MCF 10A (cell line): ENCODE data around the gene GALNT10. TPM values are rescaled to one million over a fixed set of nuclear protein-coding genes. Genes with fewer than 3 reads are reported as not detected.
A peak's percentile ranks its signal among the peaks of the same experiment; 100 is the strongest.

Experiments
- BruUV-seq: library from RNA; stranded (reverse); fragments of 400-500 nt; replicated peaks from 2 replicates; lab custom pipeline; 2021; lab: Mats Ljungman, UMichigan
- CTCF ChIA-PET: fragments of 300-600 bp; sonication (Branson Sonifier 250); formaldehyde crosslinking; extraction: SDS; loops from one replicate; lab custom pipeline; 2021; ENCODE audit warnings: antibody characterized with exemption, inconsistent platforms; lab: Yijun Ruan, JAX
- POLR2A ChIA-PET: fragments of 300-600, 350-650 bp; sonication (Branson Sonifier 250); formaldehyde crosslinking; extraction: SDS; loops from one replicate; lab custom pipeline; 2020; ENCODE audit warnings: antibody characterized with exemption, inconsistent platforms; lab: Yijun Ruan, JAX
- DNase-seq: peaks from one replicate; pipeline ENCODE4 v3.0.0-alpha.2; 2018; ENCODE audit not compliant: unreplicated experiment
- H3K27ac Mint-ChIP-seq: one replicate; pipeline ENCODE4 v1.8.0; 2022; ENCODE audit warnings: mild to moderate bottlenecking, low read depth, mixed read lengths; ENCODE audit not compliant: unreplicated experiment
- H3K27me3 Mint-ChIP-seq: one replicate; pipeline ENCODE4 v1.8.0; 2022; ENCODE audit warnings: mixed read lengths; ENCODE audit not compliant: insufficient read depth, unreplicated experiment
- H3K36me3 Mint-ChIP-seq: one replicate; pipeline ENCODE4 v1.8.0; 2022; ENCODE audit warnings: mild to moderate bottlenecking, moderate library complexity, mixed read lengths; ENCODE audit not compliant: insufficient read depth, unreplicated experiment
- H3K4me1 Mint-ChIP-seq: one replicate; pipeline ENCODE4 v1.8.0; 2022; ENCODE audit warnings: mixed read lengths; ENCODE audit not compliant: insufficient read depth, unreplicated experiment
- H3K4me3 Mint-ChIP-seq: one replicate; pipeline ENCODE4 v1.8.0; 2022; ENCODE audit warnings: mild to moderate bottlenecking, moderate library complexity, mixed read lengths; ENCODE audit not compliant: unreplicated experiment
- H3K9me3 Mint-ChIP-seq: one replicate; pipeline ENCODE4 v1.8.0; 2022; ENCODE audit warnings: mixed read lengths; ENCODE audit not compliant: unreplicated experiment
- CTCF ChIP-seq: fragments of 200-600 bp; IDR thresholded peaks from one replicate; pipeline ENCODE4 v1.8.0; 2022; ENCODE audit warnings: antibody characterized with exemption, mild to moderate bottlenecking; ENCODE audit not compliant: unreplicated experiment
- intact Hi-C: fragments of 100-400 bp; cut with micrococcal nuclease; formaldehyde crosslinking; loops from 2 replicates; pipeline ENCODE4 v1.14.1; 2022
- total RNA-seq: library from RNA; stranded (reverse); gene quantifications from 2 replicates; pipeline ENCODE4 v1.2.3, GENCODE V29; 2022

The GALNT10 gene
- total RNA-seq, 1 experiment from 2014 or later, result 57.4 TPM

- Mint-ChIP-seq H3K4me3 (no peak overlapping the region), H3K36me3 (peaks cover 72% of the 10 kb centered on the region), H3K27me3 (no peaks in the 10 kb centered on the region), H3K4me1 (no peaks in the 10 kb centered on the region), H3K9me3 (no peaks in the 10 kb centered on the region), H3K27ac (no peak overlapping the region)
- no TSS peak for BruUV-seq
- DNase-seq, result no peak
- ChIA-PET CTCF (interaction anchor here (1.1 to 4.6 kb wide), 4 partner anchors 11 to 489 kb away, joined by 3 to 32 read pairs (median 4); no protein-coding TSS in a partner anchor), POLR2A (interaction anchor here (0.7 to 4.4 kb wide), 2 partner anchors 9 to 19 kb away, joined by 3 to 34 read pairs; partner anchors contain the start of gene SAP30L)
- intact Hi-C loops, result no loop called here
- TF ChIP-seq CTCF, result no peak
These were observed 266.0 kb downstream of the GALNT10 start for GRCh38 chr5:154456540-154456939.

- Mint-ChIP-seq H3K4me1 (no peaks in the 10 kb centered on the region), H3K27me3 (no peaks in the 10 kb centered on the region), H3K36me3 (peaks cover 51% of the 10 kb centered on the region), H3K27ac (no peak overlapping the region), H3K4me3 (no peak overlapping the region), H3K9me3 (no peaks in the 10 kb centered on the region)
- intact Hi-C loops, result no loop called here
- DNase-seq, result no peak
- no peak for TF ChIP-seq CTCF
- ChIA-PET CTCF (interaction anchor here (0.6 to 4.6 kb wide), 5 partner anchors 9 to 945 kb away, joined by 3 to 32 read pairs (median 4); no protein-coding TSS in a partner anchor), POLR2A (interaction anchor here (4.4 kb wide), 1 partner anchor 12 kb away, joined by 34 read pairs; the partner anchor contains the start of gene SAP30L)
- BruUV-seq, result no TSS peak
These were observed 268.5 kb downstream of the GALNT10 start for GRCh38 chr5:154459015-154459414.

GRCh38 chr5:154460172-154460571 lies 269.6 kb downstream of the GALNT10 start:
- Mint-ChIP-seq H3K27ac (no peak overlapping the region), H3K9me3 (no peaks in the 10 kb centered on the region), H3K36me3 (peaks cover 39% of the 10 kb centered on the region), H3K4me3 (no peak overlapping the region), H3K4me1 (no peaks in the 10 kb centered on the region), H3K27me3 (no peaks in the 10 kb centered on the region)
- CTCF ChIA-PET, result interaction anchor here (0.6 to 4.6 kb wide), 7 partner anchors 8 to 267 kb away, joined by 3 to 32 read pairs (median 4); partner anchors contain the start of gene SAP30L
- POLR2A ChIA-PET, result no interaction called here
- intact Hi-C loops, result no loop called here
- no peak for TF ChIP-seq CTCF
- DNase-seq, result no peak
- BruUV-seq, result no TSS peak

- peak; percentile 43 for DNase-seq
- TF ChIP-seq CTCF, result peak; percentile 13
- no TSS peak for BruUV-seq
- H3K4me3 Mint-ChIP-seq, result no peak overlapping the region
- ChIA-PET CTCF (interaction anchor here (0.9 to 13.0 kb wide), 12 partner anchors 9 to 397 kb away, joined by 3 to 351 read pairs (median 4); no protein-coding TSS in a partner anchor), POLR2A (interaction anchor here (1.2 to 1.6 kb wide), 2 partner anchors 15 to 17 kb away, joined by 4 read pairs; no protein-coding TSS in a partner anchor)
- no peaks in the 10 kb centered on the region for H3K9me3 Mint-ChIP-seq
- H3K27ac Mint-ChIP-seq, result no peak overlapping the region
- H3K36me3 Mint-ChIP-seq, result peaks cover 25% of the 10 kb centered on the region
- no peaks in the 10 kb centered on the region for H3K27me3 Mint-ChIP-seq
- intact Hi-C loops, result no loop called here
- no peaks in the 10 kb centered on the region for H3K4me1 Mint-ChIP-seq
These were observed 271.0 kb downstream of the GALNT10 start for GRCh38 chr5:154461531-154461930.
